ENCODE measurements around the gene SLC25A27.

SLC25A27 gene

DNA sequence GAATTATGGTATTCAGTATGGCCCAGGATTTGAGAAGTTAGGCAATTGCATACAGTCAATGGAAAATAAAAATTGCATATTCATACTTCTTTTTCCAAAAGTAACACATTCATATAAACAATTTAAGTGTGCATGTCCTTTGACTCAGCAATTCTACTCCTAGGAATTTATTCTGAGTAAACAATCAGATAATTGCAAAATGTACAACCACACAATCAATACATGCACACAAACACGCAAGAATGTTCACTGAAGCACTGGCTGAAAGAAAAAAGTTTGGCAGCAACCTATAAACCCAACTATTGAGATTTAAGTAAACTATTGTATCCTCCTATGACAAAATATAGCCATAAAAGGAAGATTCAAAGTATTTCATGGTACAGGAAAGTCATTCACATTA lies 1.8 kb upstream of the SLC25A27 start:
- no peak for DNase-seq (ENCODE audit: low spot score)

DNA sequence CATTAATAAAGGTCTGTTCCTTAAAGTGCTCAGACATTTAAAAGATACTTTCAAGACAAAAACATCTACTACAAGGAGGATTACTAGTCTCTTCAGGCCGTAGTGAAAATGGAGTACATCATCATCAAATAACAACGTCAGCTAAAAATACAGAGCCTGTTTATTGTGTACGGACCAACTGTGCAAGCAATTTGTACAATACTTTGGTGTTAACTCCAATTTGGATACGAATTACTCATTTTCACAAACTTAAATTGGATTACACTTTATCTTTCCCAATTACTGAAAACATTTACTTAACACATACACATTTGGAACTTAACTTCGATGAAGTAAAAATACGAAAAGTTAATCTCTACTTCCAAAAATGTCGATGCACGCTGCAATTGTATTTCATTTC lies 959 bp upstream of the SLC25A27 start:
- DNase-seq (ENCODE audit: low spot score) = no peak

DNA sequence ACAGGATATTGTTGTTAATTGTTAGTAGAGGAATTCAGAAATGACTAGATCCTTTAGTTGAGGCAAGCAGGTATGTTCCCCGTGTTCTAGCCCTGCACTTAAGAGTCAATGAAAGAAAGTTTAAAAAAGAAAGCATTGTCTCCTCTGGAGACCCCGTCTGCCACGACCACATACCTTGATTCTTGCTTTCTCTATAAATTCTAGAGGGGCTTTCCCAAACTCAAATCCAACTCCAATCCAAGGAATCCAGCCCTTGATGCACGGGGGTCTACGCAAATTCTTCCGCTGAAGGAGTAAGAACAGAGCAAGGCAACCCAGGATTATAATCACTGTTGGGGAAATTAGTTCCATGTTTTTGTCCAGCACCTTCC lies 558 bp upstream of the SLC25A27 start:
- DNase-seq (ENCODE audit: low spot score) = no peak

DNA sequence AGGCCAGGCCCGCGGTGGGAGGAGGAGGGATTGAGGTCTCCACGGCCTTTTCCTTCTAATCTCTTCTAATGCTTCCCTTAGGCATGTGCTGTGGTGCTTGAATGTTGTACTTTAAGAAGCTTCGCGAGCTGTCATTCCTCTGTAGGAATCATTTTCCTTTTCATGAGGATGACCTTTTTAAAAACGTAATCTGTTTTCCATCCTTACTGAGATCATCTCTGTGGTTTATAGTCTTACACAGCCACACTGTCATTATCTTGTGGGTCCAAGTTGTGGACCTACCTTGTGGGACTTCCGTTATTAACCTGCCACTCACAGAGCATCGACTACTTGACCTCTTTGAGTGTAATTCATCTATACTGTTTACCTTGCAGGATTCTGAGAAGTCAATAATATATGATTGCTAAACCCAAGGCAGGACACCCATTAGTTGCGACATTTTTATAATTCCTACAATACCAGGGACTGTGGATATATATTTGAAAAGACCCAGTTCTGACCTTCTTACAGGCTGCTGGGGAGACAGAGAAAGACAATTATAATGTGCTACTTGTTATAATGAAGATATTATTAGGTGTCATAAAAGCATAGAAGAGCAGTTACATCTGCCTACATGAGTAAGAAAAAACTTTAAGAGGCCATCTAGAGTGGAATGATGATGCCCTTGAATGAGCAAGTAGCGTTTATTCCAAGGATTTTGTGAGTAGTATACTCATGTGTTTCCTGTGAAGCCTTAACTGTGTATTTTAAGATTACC lies 842 bp downstream of the SLC25A27 start:
- DNase-seq (ENCODE audit: low spot score) = no peak

DNA sequence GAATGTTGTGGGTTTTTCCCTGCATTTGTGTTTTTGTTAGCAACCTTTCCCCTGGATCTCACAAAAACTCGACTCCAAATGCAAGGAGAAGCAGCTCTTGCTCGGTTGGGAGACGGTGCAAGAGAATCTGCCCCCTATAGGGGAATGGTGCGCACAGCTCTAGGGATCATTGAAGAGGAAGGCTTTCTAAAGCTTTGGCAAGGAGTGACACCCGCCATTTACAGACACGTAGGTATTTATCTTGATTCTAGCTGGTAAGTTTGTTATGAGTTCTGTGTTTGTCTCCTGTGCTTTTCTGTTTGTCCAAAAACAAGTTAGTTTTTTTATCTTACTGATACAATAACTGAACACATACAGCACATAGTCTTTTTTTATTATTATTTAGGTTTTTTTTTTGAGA lies 3.0 kb downstream of the SLC25A27 start:
- no peak for DNase-seq (ENCODE audit: low spot score)

DNA sequence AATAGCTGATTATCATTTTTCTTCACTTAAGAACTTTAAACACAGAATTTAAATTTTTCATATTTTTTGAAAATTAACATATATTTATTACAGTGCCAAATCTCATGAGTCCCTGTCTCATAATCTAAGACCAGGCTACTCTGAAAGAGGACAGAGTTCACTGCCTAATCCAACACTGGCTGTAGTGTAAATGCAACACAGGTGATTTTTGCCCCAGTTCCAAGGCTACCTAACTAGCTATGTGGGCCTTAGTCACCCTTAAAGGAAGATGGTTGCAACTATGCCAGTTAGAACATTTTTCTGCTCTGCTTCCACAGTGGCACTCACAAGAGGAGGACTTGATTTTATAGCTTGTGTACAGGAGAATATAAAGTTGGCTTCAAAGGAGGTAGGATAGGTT lies 4.9 kb downstream of the SLC25A27 start:
- DNase-seq (ENCODE audit: low spot score) = no peak

DNA sequence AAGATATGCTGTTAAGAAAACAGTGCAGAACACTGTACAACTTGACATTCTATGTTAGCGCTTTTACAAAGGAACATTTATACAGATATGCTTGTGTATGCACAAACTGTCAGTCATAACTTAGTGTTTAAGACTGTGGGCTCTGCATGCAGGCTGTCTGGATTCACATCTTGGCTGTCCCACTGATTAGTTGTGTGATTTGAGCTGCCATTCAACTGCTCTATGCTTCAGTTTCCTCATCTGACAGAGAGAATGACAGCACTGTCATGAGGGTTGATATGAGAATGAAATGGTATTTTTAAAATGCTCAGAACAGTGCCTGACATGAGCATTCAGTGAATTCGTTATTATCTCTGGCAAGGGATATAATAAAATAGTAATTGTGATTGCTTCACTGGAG lies 8.7 kb downstream of the SLC25A27 start:
- DNase-seq (ENCODE audit: low spot score) = no peak

DNA sequence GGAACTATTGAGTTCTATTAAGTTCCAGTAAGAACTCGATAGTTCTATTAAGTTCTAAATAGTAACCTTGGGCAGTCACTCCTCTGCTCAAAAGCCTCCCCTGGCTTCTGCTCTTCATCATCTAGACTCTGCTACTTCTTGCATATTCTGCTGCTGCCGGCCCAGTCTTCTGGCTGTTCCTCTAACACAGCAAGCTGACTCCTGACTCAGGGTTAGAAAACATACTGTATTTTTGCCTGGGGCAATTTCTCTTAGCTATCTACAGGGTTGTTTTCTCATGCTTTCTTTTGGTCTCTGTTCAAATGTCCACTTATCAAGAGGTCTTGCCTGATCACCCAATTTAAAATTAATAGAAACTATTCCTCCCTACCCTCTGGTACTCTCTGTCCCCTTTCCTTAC lies 14.6 kb downstream of the SLC25A27 start:
- DNase-seq (ENCODE audit: low spot score) = no peak

DNA sequence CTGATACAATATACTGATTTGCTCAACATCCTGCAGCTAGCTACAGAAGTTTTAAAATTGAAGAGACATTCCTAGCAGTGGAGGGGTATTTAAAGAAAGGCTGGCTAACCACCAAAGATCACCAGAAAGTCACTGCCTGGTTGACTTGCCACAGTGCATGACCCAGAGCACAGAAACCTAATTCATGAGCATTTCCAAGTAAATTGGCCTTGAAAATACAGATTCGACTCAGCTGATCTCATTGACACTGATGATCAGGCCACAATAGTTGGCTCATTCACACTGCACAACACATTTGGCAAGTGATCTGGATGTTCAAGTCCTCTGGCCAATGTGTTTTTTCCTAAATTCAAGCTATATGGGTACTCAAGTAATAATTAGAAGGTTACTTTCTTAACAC lies 21.6 kb downstream of the SLC25A27 start:
- DNase-seq (ENCODE audit: low spot score) = no peak

DNA sequence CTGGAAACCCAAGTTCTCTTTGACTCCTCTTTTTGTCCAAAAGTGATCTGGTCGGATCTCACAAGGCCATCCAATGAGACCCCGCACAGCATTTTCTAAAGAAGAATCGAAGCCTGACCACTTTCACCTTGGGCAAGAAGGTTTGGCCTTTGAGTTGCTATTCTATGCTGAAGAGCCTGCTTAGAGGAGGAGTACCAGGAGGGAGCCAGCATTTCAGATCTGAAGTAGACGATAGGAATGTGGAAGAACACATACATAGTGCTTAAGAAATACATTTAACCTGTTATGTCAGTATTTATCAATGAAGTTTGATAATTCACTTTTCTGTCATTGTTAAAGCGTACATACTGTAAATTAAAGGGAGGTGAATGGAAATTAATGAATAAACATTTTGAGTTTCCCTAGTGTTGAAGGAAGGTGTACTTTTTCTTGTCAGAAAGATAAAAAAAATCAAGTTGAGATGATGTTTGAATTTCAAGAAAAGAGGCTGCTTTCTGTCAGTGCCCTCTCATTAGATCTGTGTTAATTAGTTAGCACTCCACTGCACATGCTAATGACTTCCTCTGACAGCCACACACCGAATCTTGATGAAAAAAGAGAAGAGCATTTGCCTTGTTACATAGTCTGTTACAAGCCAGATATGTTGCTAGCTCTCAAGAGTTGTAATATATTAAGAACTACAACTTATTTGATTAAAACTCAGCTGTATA lies 24.0 kb downstream of the SLC25A27 start:
- no peak for DNase-seq (ENCODE audit: low spot score)

DNA sequence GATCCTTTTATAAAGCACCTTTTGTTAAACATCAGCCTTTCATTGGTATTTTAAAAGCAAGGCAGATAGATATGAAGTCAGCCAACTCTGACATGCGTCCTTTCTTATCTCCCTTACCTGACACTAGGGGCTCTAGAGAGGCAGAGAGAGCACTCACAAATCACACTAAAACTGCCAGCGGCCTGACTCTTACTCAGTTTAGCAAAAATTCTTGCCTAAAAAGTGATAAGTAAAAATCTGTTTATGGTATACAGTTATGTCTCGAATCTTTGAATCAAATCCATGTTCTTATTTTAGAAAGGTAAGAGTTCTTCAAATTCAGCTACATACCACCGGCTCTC lies 24.5 kb downstream of the SLC25A27 start:
- no peak for DNase-seq (ENCODE audit: low spot score)

DNA sequence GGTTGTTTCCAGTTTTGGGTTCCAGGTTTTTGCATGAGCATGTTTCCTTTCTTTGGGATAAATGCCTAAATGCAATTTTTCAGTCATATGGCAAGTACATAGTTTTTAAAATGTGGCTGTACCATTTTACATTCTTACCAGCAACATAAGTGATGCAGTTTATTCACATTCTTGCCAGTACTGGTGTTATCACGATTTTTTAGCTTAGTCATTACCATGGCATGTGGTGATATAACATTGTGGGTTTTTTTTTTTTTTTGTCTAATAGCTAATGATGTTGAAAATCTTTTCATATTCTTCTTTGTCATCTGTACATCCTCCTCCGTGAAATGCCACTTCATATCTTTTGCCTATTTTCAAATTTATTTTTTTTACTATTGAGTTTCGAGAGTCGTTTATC lies 32.0 kb downstream of the SLC25A27 start:
- DNase-seq (ENCODE audit: low spot score) = no peak

DNA sequence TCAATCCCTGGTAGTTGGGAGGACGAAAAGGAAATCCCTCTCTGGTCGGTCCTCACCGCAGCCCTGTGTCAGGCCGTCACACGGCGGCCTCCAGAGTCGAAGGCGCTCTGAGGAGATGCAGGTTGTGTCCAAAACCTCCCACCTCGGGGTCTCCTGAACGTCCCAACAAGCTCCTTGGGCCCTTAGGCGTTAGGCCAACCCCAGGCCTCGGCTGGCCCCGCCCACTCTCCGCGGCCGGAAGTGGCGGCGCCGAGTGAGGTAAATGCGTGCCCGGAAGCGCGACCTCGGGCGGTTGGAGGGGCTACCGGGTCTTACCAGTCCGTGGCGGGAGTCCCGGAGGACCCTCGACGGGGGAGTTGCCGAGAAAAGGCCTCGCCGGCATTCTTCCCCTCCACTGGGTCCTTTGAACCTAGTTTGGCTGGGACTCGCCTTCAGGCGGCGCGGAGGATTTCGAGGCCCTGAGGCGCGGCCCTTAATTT lies 34.9 kb downstream of the SLC25A27 start, which contains the start of gene TDRD6:
Gene TDRD6, plus strand, starts transcription at position 267 of the 479 bp plus-strand sequence. CDS start 244 bp downstream, outside the sequence.
- no peak for DNase-seq (ENCODE audit: low spot score)

DNA sequence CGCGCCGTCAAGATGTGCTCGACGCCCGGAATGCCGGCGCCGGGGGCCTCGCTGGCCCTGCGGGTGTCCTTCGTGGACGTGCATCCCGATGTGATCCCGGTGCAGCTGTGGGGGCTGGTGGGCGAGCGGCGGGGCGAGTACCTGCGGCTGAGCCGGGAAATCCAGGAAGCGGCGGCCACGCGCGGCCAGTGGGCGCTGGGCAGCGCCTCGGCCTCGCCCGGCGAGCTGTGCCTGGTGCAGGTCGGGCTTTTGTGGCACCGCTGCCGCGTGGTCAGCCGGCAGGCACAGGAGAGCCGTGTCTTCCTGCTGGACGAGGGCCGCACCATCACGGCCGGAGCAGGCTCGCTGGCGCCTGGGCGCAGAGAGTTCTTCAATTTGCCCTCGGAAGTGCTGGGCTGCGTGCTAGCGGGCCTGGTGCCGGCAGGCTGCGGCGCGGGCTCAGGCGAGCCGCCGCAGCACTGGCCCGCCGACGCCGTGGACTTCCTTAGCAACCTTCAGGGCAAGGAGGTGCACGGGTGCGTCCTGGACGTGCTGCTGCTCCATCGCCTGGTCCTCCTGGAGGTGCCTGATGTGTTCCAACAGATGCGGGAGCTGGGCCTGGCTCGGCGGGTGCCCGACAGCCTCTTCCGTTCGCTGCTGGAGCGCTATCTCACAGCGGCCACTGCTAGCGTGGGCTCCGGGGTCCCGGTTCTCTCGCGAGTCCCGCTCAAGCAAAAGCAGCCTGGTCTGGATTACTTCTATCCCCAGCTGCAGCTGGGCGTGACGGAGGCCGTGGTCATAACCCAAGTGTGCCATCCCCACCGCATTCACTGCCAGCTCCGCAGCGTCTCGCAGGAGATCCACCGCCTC lies 35.6 kb downstream of the SLC25A27 start:
- no peak for DNase-seq (ENCODE audit: low spot score)

DNA sequence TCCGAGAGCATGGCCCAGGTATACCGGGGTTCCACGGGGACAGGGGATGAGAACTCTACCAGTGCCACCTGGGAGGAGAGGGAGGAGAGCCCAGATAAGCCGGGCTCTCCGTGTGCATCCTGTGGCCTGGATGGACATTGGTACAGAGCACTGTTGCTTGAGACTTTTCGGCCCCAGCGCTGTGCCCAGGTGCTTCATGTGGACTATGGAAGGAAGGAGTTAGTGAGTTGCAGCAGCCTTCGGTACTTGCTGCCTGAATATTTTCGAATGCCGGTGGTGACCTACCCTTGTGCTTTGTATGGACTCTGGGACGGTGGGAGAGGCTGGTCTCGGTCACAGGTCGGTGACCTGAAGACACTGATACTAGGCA lies 36.2 kb downstream of the SLC25A27 start:
- no peak for DNase-seq (ENCODE audit: low spot score)

DNA sequence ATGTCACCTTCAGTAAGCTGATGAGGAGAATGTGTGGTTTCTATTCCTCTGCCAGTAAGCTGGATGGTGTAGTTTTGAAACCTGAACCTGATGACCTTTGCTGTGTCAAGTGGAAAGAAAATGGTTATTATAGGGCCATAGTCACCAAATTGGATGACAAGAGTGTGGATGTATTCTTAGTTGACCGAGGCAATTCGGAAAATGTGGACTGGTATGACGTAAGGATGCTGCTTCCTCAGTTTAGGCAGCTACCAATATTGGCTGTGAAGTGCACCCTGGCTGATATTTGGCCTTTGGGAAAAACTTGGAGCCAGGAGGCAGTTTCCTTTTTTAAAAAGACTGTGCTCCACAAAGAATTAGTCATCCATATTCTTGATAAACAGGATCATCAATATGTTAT lies 36.9 kb downstream of the SLC25A27 start:
- DNase-seq (ENCODE audit: low spot score) = no peak

DNA sequence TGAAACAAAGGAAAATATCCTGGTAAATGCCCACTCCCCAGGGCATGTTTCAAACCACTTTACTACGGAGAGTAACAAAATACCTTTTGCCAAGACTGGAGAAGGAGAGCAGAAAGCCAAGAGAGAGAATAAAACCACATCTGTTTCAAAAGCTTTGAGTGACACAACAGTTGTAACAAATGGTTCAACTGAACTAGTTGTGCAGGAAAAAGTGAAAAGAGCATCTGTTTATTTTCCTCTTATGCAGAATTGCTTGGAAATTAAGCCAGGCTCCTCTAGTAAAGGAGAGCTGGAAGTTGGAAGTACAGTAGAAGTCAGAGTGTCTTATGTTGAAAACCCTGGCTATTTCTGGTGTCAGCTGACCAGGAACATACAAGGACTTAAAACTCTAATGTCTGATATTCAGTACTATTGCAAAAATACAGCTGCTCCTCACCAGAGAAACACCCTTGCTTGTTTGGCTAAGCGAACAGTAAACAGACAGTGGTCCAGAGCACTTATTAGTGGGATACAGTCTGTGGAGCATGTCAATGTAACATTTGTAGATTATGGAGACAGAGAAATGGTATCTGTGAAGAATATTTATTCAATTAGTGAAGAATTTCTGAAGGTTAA lies 37.5 kb downstream of the SLC25A27 start:
- DNase-seq (ENCODE audit: low spot score) = no peak

DNA sequence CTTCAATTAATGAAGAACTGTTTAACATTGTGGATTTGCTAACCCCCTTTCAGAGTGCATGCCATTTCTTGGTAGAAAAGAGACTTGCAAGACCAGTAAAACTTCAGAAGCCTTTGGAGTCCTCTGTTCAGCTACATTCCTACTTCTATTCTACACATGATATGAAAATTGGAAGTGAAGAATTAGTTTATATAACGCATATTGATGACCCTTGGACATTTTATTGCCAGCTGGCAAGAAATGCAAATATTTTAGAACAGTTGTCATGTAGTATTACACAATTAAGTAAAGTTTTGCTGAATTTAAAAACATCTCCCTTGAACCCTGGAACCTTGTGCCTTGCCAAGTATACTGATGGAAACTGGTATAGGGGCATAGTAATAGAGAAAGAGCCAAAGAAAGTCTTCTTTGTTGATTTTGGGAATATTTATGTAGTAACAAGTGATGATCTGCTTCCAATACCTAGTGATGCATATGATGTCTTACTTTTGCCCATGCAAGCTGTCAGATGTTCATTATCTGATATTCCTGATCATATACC lies 38.2 kb downstream of the SLC25A27 start:
- DNase-seq (ENCODE audit: low spot score) = no peak

DNA sequence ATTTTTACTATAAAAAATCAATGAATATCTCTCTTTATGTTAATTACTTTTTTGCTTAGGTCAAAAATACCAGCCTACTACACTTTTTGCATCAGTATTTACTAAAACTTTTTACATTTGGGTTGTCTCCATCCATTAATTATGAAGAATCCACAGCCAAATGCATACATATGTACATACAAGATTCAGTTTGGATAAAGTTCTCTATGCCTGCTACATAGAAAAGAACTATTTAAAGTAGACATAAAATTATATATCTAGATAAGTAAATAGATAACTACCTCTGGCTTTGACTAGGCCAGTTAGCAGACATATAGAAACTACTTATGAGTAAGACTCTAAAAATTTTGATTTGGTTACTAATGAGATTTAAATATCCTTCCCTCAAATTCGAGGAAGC lies 47.2 kb downstream of the SLC25A27 start:
- DNase-seq (ENCODE audit: low spot score) = no peak

DNA sequence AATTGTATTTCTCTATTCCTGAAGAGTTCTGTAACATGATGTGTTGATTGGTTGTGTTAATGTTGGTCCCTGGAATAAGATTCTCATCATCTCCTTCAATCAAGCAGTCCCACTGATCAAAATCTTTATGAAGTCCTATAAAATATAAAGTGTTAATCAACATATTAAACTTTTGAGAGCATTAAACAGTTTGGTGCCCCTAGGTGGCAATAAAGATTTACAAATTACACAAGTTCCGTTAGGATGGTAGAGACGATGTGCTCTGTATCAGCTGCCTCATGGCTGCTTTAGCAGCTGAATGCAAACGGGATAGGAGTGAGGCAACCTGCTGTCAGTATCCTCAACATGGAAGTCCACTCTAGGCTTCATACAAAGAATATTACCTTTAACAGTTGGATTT lies 51.8 kb downstream of the SLC25A27 start:
- no peak for DNase-seq (ENCODE audit: low spot score)

DNA sequence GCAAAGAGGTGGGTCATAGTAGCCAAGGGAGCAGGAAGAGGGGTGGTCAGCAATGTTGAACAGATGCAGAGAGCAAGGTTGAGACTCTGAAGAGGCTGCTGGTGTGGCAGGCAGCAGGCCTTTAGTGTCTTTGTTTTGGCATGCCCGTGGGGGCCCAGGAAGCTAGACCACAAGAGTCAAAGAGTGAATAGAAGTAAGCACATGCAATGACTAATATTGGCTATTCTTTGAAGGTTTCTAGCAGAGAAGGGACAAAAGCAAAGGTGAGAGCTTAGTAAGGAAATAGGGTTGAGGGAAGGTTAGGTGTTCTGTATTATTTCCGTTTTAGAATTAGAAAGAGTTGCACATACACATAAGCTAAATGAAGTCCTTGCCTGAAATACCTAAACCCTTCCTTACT lies 53.7 kb downstream of the SLC25A27 start:
- DNase-seq (ENCODE audit: low spot score) = no peak

DNA sequence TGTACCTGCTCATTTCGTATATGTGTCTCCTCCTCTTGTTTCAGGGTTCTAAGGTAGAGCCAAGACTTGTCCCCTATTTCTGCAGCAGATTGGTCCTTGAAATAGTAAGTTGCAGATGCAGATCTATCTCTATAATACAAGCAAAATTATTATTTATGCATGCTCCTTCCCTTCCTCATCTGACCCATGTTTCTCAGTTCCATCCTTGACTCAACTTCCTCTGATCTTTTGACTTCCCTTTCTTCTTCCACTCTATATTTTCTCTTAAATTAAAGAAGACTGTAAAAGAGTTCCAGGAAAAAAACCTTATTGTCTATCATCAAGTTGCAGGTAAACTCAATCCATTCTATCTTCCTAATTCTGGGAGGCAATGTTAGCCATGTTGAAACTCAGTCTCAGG lies 58.7 kb downstream of the SLC25A27 start:
- DNase-seq (ENCODE audit: low spot score) = no peak
